HepG2 (cell line): ENCODE measurements around the gene APOL2. TPM values are rescaled to one million over a fixed set of nuclear protein-coding genes. Genes with fewer than 3 reads are reported as not detected.
A peak's percentile ranks its signal among the peaks of the same experiment; 100 is the strongest.

Source experiments
- NAIF1 ChIP-seq: sonication (generic); formaldehyde crosslinking; IDR thresholded peaks from 2 replicates; pipeline ENCODE4 v1.5.0; 2020; ENCODE audit warnings: mild to moderate bottlenecking, missing genetic modification reagents, borderline replicate concordance
- PCBP1 ChIP-seq: fragments of 200-400 bp; formaldehyde crosslinking; IDR thresholded peaks from 2 replicates; pipeline ENCODE4 v1.6.1; 2017; ENCODE audit warnings: mild to moderate bottlenecking, low read depth, low read length, borderline replicate concordance
- TP53 ChIP-seq: sonication (generic); formaldehyde crosslinking; conservative IDR thresholded peaks from 2 replicates; pipeline ENCODE4 v1.4.0; 2020; ENCODE audit warnings: missing genetic modification reagents
- ZBTB38 ChIP-seq: sonication (generic); formaldehyde crosslinking; IDR thresholded peaks from 2 replicates; pipeline ENCODE4 v1.5.1; 2020; ENCODE audit warnings: mild to moderate bottlenecking, missing genetic modification reagents
- ZFY ChIP-seq: sonication (generic); formaldehyde crosslinking; IDR thresholded peaks from 2 replicates; pipeline ENCODE4 v1.4.0; 2020; ENCODE audit warnings: missing genetic modification reagents
- polyA plus RNA-seq, 8 experiments: library from polyadenylated mRNA; depleted of rRNA in 3 of 8; stranded (reverse) in 7 of 8; unstranded in 1 of 8; fragments of >200 nt; fragmentation: Illumina TruSeq in 4 of 8; extraction: Trizol in 4 of 8; gene quantifications; 2 replicates each; pipeline versions ENCODE4 v1.2.1 to v1.2.3, GENCODE V29; 2011 to 2016; ENCODE audit warnings: low read depth in 4 of 8, missing spikeins in 1 of 8, mixed read lengths in 1 of 8; ENCODE audit not compliant: insufficient read depth in 1 of 8
- total RNA-seq, 5 experiments: library from RNA; depleted of rRNA; stranded (reverse); fragments of >200 nt; fragmentation: Illumina TruSeq; extraction: Trizol; gene quantifications; 2 replicates each; pipeline ENCODE4 v1.2.3, GENCODE V29; 2016; ENCODE audit warnings: low read depth in 1 of 5
- TF ChIP-seq, protein P1 (sequence below): sonication (generic); formaldehyde crosslinking; IDR thresholded peaks from 2 replicates; pipeline ENCODE4 v1.4.0; 2020; ENCODE audit warnings: missing genetic modification reagents, borderline replicate concordance
- TF ChIP-seq, protein P2 (sequence below): sonication (generic); formaldehyde crosslinking; IDR thresholded peaks from 2 replicates; pipeline ENCODE4 v1.4.0; 2020; ENCODE audit warnings: mild to moderate bottlenecking, low read depth, missing genetic modification reagents

The APOL2 gene
- total and polyA plus RNA-seq, 2 of the 13 experiments (the other 11 are each of a cell fraction or from before 2014, with no cell fraction given): 28.7 to 51.2 TPM

DNA sequence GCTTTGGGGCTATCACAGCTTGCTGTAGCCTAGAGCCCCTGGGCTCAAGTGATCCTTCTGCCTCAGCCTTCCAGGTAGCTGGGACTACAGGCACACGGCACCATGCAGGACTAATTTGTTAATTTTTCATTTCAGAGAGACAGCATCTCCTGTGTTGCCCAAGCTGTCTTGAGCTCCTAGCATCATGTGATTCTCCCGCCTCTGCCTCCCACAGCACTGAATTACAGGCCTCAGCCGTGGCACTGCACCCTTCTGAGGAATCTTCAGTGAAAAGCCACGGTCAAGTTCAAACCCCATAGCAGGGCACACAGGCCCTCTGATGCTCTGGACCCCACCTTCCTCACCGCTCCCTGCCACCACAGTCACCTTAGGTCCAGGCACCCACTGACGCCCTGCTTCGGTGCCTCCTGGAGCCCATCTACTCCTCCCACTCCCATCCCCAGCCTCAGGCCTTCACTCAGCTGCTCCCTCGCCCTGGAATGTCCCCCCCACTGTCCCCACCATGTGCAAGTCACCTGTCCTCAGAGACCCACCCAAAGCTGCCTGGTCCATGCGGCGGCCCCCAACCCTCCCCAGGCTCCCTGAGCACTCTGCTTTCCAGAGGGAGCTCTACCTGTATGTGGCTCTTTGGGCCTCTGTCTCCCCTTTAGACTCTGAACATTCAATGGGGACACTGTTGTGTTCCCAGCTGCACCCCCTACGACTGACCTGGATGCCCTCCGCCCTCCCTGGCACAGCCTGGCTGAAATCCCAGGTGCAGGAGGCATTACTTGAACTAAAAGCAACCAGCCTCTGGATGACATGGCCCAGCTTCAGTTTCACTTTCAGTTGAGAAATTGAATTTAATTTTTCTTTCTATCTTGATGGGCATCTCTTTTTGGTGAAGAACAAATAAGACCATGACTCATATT, 1.6 kb downstream of the APOL2 start (continued):
- TF ChIP-seq, protein P1, sequence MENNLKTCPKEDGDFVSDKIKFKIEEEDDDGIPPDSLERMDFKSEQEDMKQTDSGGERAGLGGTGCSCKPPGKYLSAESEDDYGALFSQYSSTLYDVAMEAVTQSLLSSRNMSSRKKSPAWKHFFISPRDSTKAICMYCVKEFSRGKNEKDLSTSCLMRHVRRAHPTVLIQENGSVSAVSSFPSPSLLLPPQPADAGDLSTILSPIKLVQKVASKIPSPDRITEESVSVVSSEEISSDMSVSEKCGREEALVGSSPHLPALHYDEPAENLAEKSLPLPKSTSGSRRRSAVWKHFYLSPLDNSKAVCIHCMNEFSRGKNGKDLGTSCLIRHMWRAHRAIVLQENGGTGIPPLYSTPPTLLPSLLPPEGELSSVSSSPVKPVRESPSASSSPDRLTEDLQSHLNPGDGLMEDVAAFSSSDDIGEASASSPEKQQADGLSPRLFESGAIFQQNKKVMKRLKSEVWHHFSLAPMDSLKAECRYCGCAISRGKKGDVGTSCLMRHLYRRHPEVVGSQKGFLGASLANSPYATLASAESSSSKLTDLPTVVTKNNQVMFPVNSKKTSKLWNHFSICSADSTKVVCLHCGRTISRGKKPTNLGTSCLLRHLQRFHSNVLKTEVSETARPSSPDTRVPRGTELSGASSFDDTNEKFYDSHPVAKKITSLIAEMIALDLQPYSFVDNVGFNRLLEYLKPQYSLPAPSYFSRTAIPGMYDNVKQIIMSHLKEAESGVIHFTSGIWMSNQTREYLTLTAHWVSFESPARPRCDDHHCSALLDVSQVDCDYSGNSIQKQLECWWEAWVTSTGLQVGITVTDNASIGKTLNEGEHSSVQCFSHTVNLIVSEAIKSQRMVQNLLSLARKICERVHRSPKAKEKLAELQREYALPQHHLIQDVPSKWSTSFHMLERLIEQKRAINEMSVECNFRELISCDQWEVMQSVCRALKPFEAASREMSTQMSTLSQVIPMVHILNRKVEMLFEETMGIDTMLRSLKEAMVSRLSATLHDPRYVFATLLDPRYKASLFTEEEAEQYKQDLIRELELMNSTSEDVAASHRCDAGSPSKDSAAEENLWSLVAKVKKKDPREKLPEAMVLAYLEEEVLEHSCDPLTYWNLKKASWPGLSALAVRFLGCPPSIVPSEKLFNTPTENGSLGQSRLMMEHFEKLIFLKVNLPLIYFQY (CRISPR knock-in tag): no peak
- TF ChIP-seq, protein P2, sequence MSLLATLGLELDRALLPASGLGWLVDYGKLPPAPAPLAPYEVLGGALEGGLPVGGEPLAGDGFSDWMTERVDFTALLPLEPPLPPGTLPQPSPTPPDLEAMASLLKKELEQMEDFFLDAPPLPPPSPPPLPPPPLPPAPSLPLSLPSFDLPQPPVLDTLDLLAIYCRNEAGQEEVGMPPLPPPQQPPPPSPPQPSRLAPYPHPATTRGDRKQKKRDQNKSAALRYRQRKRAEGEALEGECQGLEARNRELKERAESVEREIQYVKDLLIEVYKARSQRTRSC: no peak
- no peak for TF ChIP-seq NAIF1 (CRISPR knock-in tag)
- TF ChIP-seq ZBTB38: peak; percentile 49
- peak; percentile 14; the same call in 1 of the 2 replicates for TF ChIP-seq ZFY (CRISPR knock-in tag)
- TF ChIP-seq PCBP1: 0 out of 2 replicates have a peak, but pooled peaks have one; percentile 36
- TF ChIP-seq TP53 (CRISPR knock-in tag): no peak
